Femur (tissue), 1 donor: ENCODE measurements around the gene PCDHGB7.
"Not testable (repeated sequence)": the region's sequence is repeated elsewhere in the genome, so short reads cannot be mapped to it uniquely, and the experiment has no call there.

Source experiments
- DNase-seq: peaks from one replicate; pipeline ENCODE4 v3.0.0-alpha.2; 2017

Gene PCDHGB7

GRCh38 chr5:141430332-141431113 is 13.0 kb downstream of the PCDHGB7 start, which contains the start of gene PCDHGA12:
Gene PCDHGA12, plus strand, starts transcription at chr5:141430507. Its CDS starts 253 bp downstream, at chr5:141430760.
- peak; percentile 43 for DNase-seq

DNA sequence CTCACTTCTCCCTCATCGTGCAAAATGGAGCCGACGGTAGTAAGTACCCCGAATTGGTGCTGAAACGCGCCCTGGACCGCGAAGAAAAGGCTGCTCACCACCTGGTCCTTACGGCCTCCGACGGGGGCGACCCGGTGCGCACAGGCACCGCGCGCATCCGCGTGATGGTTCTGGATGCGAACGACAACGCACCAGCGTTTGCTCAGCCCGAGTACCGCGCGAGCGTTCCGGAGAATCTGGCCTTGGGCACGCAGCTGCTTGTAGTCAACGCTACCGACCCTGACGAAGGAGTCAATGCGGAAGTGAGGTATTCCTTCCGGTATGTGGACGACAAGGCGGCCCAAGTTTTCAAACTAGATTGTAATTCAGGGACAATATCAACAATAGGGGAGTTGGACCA is 13.8 kb downstream of the PCDHGB7 start:
- DNase-seq, result no peak

GRCh38 chr5:141432308-141432707 is 14.8 kb downstream of the PCDHGB7 start:
- not testable (repeated sequence) for DNase-seq

GRCh38 chr5:141432726-141433125 is 15.2 kb downstream of the PCDHGB7 start:
- not testable (repeated sequence) for DNase-seq

- DNase-seq, result no peak
Measured at GRCh38 chr5:141434006-141434405, 16.5 kb downstream of the PCDHGB7 start.

DNA sequence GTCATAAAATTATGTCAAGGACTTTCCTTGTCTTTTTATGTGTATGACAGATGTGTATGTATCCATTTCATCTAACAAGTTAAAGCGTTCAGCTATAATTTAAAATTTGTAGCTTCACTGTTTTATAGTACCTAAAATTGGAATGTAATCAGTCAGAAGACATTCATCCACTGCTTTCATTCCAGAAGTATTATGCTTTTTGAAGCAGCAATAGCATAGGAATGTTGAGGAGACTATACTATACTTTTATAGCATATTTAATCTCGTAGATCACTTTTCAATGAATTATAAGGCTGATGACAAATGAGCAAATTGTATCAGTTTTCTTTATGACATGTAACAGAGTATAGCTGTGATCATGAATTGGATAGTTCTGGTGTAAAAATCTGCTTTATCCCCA is 19.7 kb downstream of the PCDHGB7 start:
- DNase-seq, result no peak

DNA sequence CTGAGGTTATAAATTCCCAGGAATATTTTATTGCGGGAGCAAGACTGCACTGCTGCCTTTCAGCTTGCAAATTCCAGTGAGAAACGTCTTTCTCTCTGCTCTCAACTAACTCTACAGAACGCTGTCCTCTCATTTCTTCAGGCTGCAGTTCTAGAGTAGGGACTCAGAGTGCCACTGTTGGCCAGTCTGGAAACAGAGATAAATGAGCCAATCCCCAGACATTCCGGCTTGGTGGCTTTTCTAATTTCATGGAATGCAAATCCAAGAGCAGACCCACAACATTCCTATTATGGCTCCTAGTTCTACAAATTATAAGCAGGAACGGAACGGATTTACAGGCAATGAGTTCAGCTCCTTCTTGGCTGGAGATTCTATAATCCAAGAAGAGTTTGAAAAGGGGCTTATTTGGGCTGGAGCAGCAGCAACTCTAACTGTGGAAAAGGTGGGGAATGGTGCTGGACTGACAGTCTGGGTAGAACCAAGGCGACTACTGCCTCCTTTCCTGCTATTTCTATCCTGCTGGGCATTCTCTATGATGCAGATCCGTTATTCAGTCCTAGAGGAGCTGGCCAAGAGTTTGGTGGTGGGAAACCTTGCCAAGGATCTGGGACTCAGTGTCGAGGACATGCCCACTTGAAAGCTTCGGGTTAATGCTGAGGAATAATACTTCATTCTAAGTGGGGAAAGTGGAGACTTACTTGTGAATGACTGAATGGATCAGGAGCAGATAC is 22.1 kb downstream of the PCDHGB7 start:
- DNase-seq, result no peak

GRCh38 chr5:141440341-141440740 is 22.9 kb downstream of the PCDHGB7 start:
- no peak for DNase-seq

- DNase-seq, result no peak
Measured at GRCh38 chr5:141441571-141442170, 24.2 kb downstream of the PCDHGB7 start.

GRCh38 chr5:141465351-141465750 is 47.9 kb downstream of the PCDHGB7 start:
- no peak for DNase-seq
